Endometrial microvascular endothelial cells (primary cell): Measurements from ENCODE around the gene L2HGDH. TPM values are rescaled to one million over a fixed set of nuclear protein-coding genes. Genes with fewer than 3 reads are reported as not detected.
"Not testable (repeated sequence)": the region's sequence is repeated elsewhere in the genome, so short reads cannot be mapped to it uniquely, and the experiment has no call there.

Experiments used
- in situ Hi-C: cut with HindIII; loops from 2 replicates; pipeline ENCODE4 v1.10.0; 2017; ENCODE audit warnings: low sequenced_read_pairs, low pct_unique_long_range_greater_than_20kb; ENCODE audit errors: inconsistent ontology term
- total RNA-seq: library from RNA; depleted of rRNA; stranded (reverse); fragments of >200 nt; gene quantifications from one replicate; pipeline ENCODE4 v1.2.3, GENCODE V29; 2015; ENCODE audit errors: inconsistent ontology term

Gene L2HGDH
- 5.6 TPM for total RNA-seq

DNA sequence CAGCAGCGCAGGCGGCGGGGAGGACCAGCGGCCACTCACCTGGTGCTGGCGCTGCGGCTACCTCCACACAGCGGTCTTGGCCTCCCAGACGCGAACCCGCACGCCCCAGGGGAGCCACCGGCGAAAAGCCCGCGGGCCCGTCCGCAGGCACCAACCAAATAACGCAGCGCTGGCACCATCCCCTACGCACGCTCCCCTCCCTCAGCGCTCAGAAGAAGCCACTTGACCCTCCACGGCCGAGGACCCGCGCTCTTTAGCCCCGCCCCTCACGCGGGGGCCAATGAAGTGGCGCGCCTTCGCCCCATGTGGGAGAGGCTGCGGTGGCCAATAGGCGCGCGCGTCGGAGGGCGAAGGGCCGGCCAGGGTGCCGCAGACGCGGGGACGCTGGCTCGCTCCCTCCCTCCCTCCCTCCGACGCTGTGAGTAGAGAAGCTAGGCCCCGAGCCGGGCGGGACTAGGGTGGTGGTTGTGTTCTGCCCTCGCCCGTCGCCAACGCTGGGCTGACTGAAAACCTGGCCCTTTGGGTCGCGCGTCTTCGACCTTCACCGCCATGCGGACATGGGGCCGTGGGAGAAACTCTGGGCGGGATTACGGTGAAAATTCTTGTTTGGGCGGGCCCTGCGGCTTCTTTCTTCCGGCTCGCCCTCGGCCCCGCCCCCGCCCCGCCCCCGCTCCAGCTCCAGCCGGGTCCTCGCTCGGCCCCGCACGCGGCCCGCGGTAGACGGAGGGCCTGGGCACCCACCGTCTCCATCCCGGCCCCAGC, at the start of gene L2HGDH, which contains the start of gene DMAC2L:
Gene L2HGDH (minus strand): TSS at position 258 of the 762 bp plus-strand sequence. CDS start 79 bp downstream, at position 179.
Gene DMAC2L (plus strand): TSS at position 353 of the 762 bp plus-strand sequence. CDS start 9,164 bp downstream, outside the sequence.
- in situ Hi-C loops: no loop called here

DNA sequence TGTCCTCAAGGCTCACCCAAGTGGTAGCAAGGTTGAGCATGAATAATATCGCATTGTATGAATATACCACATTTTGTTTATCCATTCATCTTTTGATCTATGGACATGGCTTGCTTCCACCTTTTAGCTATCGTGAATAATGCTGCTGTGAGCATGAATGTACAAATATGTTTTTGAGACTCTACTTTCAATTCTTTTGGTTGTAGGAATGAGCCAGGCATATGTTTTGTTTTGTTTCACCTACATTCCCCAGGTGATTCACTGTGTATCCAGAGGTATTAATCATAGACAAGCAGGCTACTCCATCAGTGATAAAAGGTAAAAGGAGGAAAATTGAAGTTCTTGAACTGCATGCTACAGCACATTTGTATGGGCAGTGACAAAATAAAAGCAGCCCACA, 48.8 kb upstream of the L2HGDH start:
- in situ Hi-C loops: no loop called here

DNA sequence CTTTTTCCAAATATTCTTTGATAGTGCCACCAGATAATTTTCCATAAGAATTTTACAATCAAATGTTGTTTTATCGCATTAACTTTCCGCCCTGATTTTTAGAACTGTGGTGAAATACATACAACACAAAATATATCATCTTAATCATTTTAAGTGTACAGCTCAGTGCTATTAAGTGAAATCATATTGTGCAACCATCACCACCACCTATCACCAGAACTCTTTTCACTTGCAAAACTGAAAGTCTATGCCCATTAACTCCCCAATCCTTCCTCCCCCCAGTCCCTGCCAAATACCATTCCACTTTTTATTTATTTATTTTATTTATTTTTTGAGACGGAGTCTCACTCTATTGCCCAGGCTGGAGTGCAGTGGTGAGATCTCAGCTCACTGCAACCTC, 48.1 kb upstream of the L2HGDH start:
- in situ Hi-C loops: no loop called here

DNA sequence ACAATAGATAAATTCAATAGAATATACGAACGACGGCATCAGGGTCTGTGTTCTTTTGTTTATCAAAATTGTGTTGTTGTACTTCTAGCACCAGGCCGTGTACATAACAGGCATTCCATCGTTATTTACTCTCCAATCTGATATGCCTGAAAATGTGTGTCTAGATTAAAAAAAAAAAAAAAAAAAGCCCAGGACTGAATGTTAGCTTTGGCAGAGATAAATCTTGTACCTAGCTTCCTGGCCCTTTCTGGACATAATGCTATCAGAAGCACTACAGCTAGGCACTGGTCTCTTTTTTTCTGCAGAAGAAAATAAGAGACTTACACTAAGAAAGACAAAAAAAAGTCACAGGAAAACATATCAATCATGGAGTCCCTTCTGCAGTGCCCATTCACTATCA, 47.6 kb upstream of the L2HGDH start:
- in situ Hi-C loops: no loop called here

DNA sequence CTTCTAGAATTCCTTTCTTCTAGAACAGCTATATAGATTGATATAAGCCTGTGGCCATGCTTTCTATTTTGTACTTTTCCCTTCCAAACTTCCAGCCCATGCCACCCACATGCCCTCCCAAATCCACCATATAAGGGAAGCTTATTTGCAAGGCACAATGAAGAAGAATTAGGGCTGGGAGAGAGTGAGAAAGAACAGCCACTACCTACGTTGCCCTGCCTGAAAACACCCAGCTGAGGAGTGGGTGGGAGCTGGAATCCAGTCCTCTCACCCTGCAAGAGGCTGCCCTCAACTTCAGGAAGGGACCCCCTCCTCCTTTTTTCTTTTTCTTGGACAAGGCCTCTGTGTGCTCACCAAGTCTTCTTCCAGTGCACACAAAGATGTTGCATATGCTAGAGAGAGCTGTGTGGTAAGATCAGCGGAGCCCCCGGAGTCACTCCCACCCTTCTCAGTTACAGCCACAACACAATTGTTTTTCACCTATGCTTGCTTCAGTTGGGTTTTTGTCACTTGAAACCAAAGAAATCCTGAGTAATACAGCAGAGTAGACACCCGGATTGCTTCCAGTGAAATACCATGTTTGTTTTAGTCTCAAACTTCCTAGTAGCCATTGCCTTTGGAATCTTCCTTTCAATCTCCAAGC, 45.8 kb upstream of the L2HGDH start:
- in situ Hi-C loops: no loop called here

DNA sequence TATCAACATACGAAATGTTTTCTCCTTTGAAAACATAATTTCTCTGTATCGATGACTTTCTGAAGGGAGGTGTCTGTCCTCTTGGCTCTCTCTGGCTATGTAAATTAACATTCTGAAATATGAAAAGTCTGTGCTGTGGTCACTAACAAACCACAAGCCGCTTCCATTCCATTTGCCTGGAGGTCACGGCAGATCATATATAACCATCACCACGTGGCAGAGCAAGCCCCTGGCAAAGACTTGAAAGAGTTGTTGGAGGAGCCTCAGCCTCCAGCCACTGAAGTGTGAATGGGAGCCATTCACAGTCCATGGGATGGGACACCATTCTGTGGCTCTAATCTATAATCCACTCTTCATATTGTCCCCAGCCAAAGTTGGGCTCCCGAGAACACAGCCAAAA, 45.1 kb upstream of the L2HGDH start:
- in situ Hi-C loops: no loop called here

DNA sequence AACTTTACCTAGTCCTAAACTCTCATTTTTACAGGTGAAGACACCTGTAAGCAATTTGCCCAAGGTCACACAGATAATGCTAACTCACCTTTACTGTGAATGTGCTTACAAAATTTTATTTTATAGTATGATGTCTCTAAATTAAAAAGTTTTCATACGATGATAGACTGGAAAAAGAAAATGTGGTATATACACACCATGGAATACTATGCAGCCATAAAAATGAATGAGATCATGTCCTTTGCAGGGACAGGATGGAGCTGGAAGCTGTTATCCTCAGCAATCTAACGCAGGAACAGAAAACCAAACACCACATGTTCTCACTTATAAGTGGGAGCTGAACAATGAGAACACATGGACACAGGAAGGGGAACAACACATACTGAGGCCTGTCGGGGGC, 44.3 kb upstream of the L2HGDH start:
- in situ Hi-C loops: not testable (repeated sequence)

DNA sequence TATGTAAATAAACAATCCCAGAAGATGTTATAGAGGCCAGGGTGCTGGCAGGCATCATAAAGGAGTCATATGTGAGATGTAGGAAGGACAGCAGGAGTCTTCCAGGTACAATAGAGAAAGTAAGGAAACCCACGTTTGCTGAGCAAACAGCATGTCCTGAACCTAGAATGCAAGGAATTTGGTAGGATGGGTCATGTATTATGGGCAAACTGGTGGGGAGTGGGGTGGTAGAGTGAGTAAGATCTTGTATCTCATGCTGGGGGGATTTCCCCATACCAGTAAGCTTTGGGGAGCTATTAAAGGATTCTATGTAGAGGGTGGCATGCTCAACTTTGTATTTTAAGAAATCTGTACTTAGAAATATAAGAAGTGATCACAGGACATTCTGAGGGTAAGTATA, 43.7 kb upstream of the L2HGDH start:
- in situ Hi-C loops: no loop called here

DNA sequence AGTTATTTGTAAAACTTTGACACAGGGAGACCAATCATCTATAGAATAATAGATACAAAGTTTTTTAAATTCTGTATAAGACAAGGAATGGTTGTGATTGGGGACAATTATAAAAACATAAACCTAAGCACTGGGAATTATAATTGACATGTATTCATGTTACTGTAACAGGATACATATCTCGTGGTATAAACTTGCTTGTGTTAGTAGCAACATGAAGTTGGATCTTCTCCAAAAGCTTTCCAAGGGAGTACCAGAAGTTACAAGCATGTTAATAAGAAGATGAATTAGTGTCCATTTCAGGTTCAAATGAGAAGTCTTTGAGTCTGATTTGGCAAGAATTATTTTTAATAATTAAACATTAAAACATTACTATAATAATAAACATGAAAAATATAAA, 42.5 kb upstream of the L2HGDH start:
- in situ Hi-C loops: no loop called here

DNA sequence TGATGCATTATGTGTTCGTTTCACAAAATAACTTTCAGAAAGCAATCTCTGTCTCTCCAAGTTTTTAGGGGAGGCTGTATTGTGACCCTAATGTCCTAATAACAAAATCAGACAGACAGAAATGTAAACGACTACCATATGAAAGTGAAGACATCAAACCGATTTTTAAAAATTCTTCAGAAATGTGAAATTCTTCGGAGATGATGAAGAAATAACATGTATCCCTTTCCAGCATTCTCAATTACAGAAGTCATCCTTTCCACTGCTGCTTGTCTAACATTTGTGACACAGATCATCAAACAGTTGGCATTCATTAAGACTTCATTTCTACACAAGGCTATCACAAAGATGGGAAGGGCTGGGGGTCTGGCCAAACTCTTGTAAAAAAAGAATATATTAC, 41.1 kb upstream of the L2HGDH start:
- in situ Hi-C loops: no loop called here

DNA sequence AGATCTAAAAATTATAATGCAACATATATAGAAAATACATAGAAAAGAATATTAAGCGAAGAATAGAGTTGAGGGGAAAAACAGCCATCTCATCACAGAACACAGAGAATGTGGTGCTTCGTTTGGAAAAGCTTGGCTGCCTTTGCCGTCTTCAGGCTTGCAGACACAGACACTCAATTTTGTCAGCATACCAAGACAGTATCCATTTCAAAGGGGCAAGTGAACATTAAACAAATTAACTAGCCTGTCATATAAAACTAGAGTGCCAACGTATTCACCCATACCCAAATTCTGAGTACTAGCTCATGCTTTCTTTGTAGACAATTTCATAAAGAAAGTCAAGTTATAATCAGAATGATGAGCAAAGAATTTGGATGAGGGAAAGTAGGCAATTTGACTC, 40.6 kb upstream of the L2HGDH start:
- in situ Hi-C loops: no loop called here

DNA sequence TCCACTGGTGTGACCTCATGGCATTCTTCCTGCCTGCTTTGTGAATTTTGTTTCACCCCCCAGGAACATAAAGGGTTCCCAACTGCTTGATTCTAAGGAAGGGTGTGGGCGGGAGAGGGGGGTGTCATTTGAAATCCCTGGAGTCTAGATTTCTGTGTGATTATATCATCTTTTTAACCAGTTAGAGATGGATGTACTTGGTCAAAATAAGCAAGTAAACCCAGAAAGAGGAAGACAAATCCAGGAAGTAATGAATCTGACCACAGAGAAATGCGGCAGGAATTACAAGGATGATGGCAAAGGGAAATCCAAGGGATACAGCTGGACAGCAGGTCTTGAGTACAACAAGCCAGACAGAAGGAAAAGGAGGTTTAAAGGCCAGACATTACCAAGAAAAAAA, 38.9 kb upstream of the L2HGDH start:
- in situ Hi-C loops: no loop called here

DNA sequence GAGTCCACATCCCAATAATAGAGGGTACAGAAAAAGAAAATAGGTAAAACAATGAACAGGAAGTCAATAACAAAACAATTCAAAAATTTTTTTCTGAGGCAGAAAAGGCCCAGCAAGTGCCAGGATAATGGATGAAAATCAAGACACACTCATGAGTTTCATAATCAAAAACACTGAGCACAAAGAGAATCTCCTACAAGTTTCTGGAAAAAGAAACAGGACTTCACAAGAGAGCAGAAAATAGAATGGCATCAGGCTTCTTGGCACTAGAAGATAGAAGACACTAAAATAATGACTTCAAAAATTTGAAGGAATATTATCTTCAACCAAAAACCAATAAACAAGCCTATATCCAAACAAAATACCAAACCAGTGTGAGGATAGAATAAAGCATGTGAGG, 36.9 kb upstream of the L2HGDH start:
- in situ Hi-C loops: loop anchor here (25.0 kb wide), 1 partner anchor 88 kb away; no protein-coding TSS in a partner anchor

DNA sequence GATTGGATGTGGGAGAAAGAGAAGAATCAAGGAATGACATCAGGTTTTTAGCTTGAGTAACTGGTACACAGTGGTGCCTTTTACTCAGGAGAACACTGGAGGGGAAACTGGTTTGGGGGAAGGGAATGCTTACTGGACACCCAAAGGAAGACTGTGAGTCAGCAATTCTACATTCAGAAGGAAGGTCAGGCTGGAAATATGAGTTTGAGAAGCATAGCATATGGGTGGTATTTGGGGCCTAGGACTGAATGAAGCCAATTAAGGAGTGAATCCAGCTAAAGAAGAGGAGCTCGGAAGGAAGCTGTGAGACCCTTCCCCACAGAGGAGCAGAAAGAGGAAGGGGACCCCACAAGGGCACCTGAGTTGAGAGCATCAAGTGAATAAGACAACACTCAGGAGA, 35.5 kb upstream of the L2HGDH start:
- in situ Hi-C loops: loop anchor here (25.0 kb wide), 1 partner anchor 90 kb away; no protein-coding TSS in a partner anchor

DNA sequence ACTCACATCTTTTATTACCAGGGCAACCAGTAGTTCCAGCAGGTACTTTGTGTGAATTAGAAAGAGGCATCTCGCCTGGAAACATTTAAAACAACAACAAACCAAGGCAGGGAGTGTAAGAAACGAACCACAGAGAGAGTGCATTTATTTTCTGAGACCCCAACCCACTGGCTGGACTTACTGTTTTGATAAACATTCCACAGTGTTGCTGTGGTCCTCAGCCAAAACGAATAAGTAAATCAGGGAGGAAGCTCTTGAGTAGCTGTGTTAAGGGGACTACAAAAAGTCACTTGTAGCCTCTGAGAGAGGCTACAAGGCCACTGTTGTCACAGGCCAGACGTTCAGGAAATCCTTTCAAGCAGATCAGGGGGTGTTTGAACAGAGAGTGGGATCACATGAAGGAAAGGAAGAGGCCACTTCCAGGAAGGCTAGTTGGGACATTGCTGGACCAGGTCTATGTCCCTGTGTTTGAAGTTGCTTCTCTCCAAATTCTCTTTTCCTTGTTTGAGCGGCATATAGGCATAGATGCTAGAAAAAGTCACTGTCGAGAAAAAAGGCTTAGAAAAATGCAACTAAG, 33.9 kb upstream of the L2HGDH start:
- in situ Hi-C loops: loop anchor here (25.0 kb wide), 1 partner anchor 91 kb away; no protein-coding TSS in a partner anchor

DNA sequence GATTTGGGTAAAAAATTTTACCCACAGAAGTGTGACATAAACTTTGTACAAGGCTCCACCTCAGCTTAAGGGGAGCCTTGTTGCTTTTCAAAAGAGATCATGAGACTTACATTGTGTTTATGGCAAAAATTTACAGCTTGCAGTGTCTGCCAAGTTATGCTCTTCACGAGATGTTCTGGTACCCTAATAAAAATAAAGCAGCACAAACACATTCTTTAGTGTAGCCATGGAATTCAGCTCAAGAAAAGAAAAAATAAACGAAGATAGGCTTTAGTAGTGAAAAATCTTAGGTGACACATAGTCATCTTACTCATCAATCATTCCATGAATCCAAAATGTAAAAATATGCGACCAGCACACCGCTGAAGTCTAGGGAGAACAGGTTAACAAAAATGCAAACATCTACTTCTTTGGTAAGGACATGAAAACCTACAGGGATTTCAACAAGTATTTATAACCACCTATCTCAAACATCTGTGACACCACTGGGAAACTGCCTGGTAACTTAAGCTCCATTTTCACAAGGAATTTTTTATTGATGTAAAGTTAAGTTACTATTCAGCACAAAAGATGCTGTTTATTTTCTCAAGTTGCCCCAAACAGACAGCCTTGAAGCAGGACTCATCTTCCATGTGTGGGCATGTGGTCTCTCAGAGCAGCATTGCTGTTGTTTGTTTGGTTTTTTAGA, 33.0 kb upstream of the L2HGDH start:
- in situ Hi-C loops: loop anchor here (25.0 kb wide), 1 partner anchor 92 kb away; no protein-coding TSS in a partner anchor

DNA sequence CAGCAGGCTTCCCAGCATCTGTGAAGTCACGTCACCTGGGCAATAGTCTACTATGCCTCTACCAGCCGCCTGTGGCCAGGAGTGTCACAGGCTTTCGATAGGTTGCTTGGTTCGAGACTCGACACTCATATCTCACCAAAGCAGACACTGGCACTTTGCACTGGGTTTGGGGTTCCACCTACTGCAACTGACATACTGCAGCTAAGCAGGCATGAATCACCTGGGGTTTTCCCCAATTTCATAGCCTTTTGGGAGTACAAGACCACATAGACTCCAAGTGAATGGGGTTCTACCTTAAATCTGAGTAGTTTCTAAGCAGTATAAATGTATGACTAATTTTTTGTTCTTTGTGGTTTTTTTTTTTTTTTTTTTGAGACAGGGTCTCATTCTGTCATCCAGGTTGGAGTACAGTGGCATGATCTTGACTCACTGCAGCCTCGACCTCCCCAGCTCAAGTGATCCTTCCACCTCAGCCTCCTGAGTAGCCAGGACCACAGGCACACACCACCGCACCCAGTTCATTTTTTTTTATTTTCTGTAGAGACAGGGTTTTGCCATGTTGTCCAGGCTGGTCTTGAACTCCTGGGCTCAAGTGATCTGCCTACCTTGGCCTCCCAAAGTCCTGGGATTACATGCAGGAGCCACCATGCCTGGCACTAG, 32.2 kb upstream of the L2HGDH start:
- in situ Hi-C loops: loop anchor here (25.0 kb wide), 1 partner anchor 93 kb away; no protein-coding TSS in a partner anchor

DNA sequence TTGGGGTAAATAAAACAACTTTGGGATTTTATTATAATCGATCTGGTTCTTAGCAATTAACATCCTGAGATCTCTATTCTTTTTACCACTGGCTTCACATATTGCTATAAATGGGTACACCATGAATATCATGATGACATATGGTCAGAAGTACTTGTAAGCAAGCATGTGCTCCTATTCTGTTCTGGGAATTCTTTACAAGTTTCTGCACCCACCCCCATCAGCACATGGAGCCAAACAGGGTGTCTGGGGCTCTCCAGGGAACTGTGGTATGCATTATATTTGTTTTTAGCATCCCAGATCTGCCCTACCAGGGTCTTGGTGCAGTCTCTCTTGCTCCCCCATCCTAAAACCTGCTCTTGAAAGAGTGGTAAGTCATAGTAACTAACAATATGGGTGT, 31.4 kb upstream of the L2HGDH start:
- in situ Hi-C loops: loop anchor here (25.0 kb wide), 1 partner anchor 94 kb away; no protein-coding TSS in a partner anchor
